Upper lobe of left lung (tissue), 4 donors: ENCODE data around the gene THAP2.

Experiments used
- EP300 ChIP-seq, 4 donors: sonication (generic); formaldehyde crosslinking; IDR thresholded peaks; one replicate each; pipeline ENCODE4 v1.5.1; 2017; ENCODE audit warnings: antibody characterized with exemption in 4 of 4, control low read depth in 2 of 4
- POLR2A ChIP-seq, 4 donors: fragments of 450-650 bp; IDR thresholded peaks; one replicate each; pipeline ENCODE4 v1.5.1; 2016 to 2017; ENCODE audit warnings: antibody characterized with exemption in 4 of 4, mild to moderate bottlenecking in 2 of 4
- TF ChIP-seq, protein P1 (sequence below), 6 experiments: fragments of 450-650 bp in 4 of 6; fragments of 200-600 bp in 2 of 6; sonication (generic) in 2 of 6; IDR thresholded peaks; one replicate each; pipeline ENCODE4 v1.5.1; 2016 to 2019; ENCODE audit warnings: antibody characterized with exemption in 6 of 6

DNA sequence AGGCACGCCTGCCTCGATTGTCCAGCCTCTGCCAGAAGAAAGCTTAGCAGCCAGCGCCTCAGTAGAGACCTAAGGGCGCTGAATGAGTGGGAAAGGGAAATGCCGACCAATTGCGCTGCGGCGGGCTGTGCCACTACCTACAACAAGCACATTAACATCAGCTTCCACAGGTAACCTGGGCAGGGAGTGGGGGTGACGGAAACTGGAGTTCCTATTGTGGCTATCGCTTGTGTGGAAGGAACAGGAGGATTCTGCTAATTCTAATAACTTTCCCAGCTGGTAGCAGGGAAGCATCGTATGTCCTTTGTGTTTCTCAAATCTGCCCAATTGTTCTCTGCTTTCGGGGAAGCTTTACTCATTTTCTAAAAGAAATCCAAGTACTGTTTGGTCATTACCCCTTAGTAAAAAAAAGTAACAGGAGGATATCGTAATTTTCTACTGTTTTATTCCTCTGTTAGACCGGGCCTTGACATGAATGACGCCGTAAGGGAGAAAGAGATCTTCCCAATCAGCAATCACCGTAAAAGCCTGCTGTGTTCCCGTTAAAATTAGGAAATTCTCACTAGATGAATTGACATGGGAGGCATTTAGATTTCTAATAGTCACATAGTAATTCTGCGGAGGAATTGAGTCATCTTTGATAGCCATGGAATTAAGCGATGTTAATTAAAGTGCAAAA lies 449 bp downstream of the THAP2 start:
- TF ChIP-seq POLR2A (IDR thresholded peaks at IDR 0.05) (no peak), EP300 (IDR thresholded peaks at IDR 0.05) (no peak)
- TF ChIP-seq, protein P1, sequence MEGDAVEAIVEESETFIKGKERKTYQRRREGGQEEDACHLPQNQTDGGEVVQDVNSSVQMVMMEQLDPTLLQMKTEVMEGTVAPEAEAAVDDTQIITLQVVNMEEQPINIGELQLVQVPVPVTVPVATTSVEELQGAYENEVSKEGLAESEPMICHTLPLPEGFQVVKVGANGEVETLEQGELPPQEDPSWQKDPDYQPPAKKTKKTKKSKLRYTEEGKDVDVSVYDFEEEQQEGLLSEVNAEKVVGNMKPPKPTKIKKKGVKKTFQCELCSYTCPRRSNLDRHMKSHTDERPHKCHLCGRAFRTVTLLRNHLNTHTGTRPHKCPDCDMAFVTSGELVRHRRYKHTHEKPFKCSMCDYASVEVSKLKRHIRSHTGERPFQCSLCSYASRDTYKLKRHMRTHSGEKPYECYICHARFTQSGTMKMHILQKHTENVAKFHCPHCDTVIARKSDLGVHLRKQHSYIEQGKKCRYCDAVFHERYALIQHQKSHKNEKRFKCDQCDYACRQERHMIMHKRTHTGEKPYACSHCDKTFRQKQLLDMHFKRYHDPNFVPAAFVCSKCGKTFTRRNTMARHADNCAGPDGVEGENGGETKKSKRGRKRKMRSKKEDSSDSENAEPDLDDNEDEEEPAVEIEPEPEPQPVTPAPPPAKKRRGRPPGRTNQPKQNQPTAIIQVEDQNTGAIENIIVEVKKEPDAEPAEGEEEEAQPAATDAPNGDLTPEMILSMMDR (IDR thresholded peaks at IDR 0.05) = no peak
